Mesenchymal stem cell (in vitro differentiated cells and primary cell): ENCODE data around the gene ITGA1.

Source experiments
- DNase-seq: peaks from one replicate; pipeline ENCODE4 v3.0.0-alpha.2; 2013
- H2AFZ ChIP-seq: one replicate; pipeline ENCODE4 v1.6.1; 2013; ENCODE audit warnings: low read depth, mild to moderate bottlenecking, control low read depth, inconsistent platforms, low read length, moderate library complexity
- H2AK5ac ChIP-seq: 2 replicates; pipeline ENCODE4 v1.6.1; 2013; ENCODE audit warnings: low read length, moderate library complexity, mild to moderate bottlenecking, inconsistent platforms; ENCODE audit not compliant: severe bottlenecking
- H2BK120ac ChIP-seq: one replicate; pipeline ENCODE4 v1.6.1; 2013; ENCODE audit warnings: low read depth, mild to moderate bottlenecking, inconsistent platforms, low read length, moderate library complexity
- H2BK12ac ChIP-seq, 2 experiments: one replicate each; pipeline ENCODE4 v1.6.1; 2013; ENCODE audit warnings: inconsistent platforms in 2 of 2, low read length in 2 of 2, mild to moderate bottlenecking in 2 of 2, moderate library complexity in 2 of 2, control low read depth in 1 of 2
- H2BK15ac ChIP-seq: one replicate; pipeline ENCODE4 v1.6.1; 2013; ENCODE audit warnings: mild to moderate bottlenecking, low read depth, inconsistent platforms; ENCODE audit not compliant: poor library complexity, severe bottlenecking
- H2BK5ac ChIP-seq: 2 replicates; pipeline ENCODE4 v1.6.1; 2013; ENCODE audit warnings: low read depth, mild to moderate bottlenecking, low read length, control low read depth, inconsistent platforms; ENCODE audit not compliant: poor library complexity, severe bottlenecking
- H3K14ac ChIP-seq, 2 experiments: one replicate each; pipeline ENCODE4 v1.6.1; 2013; ENCODE audit warnings: inconsistent platforms in 2 of 2, low read length in 2 of 2, control low read depth in 1 of 2, mild to moderate bottlenecking in 1 of 2, moderate library complexity in 1 of 2
- H3K18ac ChIP-seq, 2 experiments: one replicate each; pipeline ENCODE4 v1.6.1; 2013; ENCODE audit warnings: inconsistent platforms in 2 of 2, low read length in 2 of 2, control low read depth in 1 of 2, low read depth in 1 of 2, mild to moderate bottlenecking in 1 of 2
- H3K23ac ChIP-seq, 2 experiments: one replicate each; pipeline ENCODE4 v1.6.1; 2013; ENCODE audit warnings: inconsistent platforms in 2 of 2, low read length in 2 of 2, mild to moderate bottlenecking in 2 of 2, moderate library complexity in 2 of 2, control low read depth in 1 of 2
- H3K27ac ChIP-seq: 2 replicates; pipeline ENCODE4 v1.5.1; 2013; ENCODE audit warnings: mild to moderate bottlenecking, moderate library complexity, low read length, control low read depth, inconsistent platforms; ENCODE audit not compliant: poor library complexity, severe bottlenecking
- H3K27me3 ChIP-seq, 2 experiments: 2 replicates each; pipeline versions ENCODE4 v1.6.1 to v1.7.0; 2013; ENCODE audit warnings: low read length in 2 of 2, mild to moderate bottlenecking in 2 of 2, moderate library complexity in 2 of 2, control low read depth in 1 of 2, inconsistent platforms in 1 of 2; ENCODE audit not compliant: control insufficient read depth in 1 of 2, insufficient read depth in 1 of 2
- H3K36me3 ChIP-seq, 2 experiments: 2 replicates each; pipeline versions ENCODE4 v1.6.1 to v1.7.0; 2013; ENCODE audit warnings: low read length in 2 of 2, control low read depth in 1 of 2, inconsistent platforms in 1 of 2, low read depth in 1 of 2, mild to moderate bottlenecking in 1 of 2; ENCODE audit not compliant: insufficient read depth in 2 of 2, control insufficient read depth in 1 of 2
- H3K4ac ChIP-seq, 2 experiments: one replicate each; pipeline ENCODE4 v1.6.1; 2013; ENCODE audit warnings: inconsistent platforms in 2 of 2, low read length in 2 of 2, mild to moderate bottlenecking in 2 of 2, moderate library complexity in 2 of 2, control low read depth in 1 of 2, low read depth in 1 of 2
- H3K4me1 ChIP-seq: 2 replicates; pipeline ENCODE4 v1.6.1; 2013; ENCODE audit warnings: low read depth, low read length, control low read depth; ENCODE audit not compliant: control insufficient read depth, insufficient read depth
- H3K4me2 ChIP-seq: 2 replicates; pipeline ENCODE4 v1.6.1; 2013; ENCODE audit warnings: low read length, mild to moderate bottlenecking, inconsistent platforms; ENCODE audit not compliant: poor library complexity, severe bottlenecking
- H3K4me3 ChIP-seq, 2 experiments: 2 replicates each; pipeline versions ENCODE4 v1.5.1 to v1.7.0; 2013; ENCODE audit warnings: low read length in 2 of 2, mild to moderate bottlenecking in 2 of 2, control low read depth in 1 of 2, low read depth in 1 of 2; ENCODE audit not compliant: insufficient read depth in 1 of 2
- H3K79me1 ChIP-seq: replicated peaks from 2 replicates; pipeline ENCODE4 v1.6.1; 2013; ENCODE audit warnings: mild to moderate bottlenecking, control low read depth, low read length, inconsistent platforms; ENCODE audit not compliant: poor library complexity, severe bottlenecking
- H3K9ac ChIP-seq: 2 replicates; pipeline ENCODE4 v1.7.0; 2013; ENCODE audit warnings: mild to moderate bottlenecking, low read length, moderate library complexity
- H3K9me3 ChIP-seq: 2 replicates; pipeline ENCODE4 v1.7.0; 2013; ENCODE audit warnings: mild to moderate bottlenecking, low read length; ENCODE audit not compliant: control insufficient read depth
- H4K8ac ChIP-seq: one replicate; pipeline ENCODE4 v1.6.1; 2013; ENCODE audit warnings: inconsistent platforms, mild to moderate bottlenecking, low read length, moderate library complexity
- H4K91ac ChIP-seq: one replicate; pipeline ENCODE4 v1.6.1; 2013; ENCODE audit warnings: mild to moderate bottlenecking, low read length, inconsistent platforms
- WGBS: methylation state at CpG from one replicate; pipeline ENCODE4 v1.1.7; 2013; ENCODE audit warnings: mixed read lengths; 5-methylcytosine and 5-hydroxymethylcytosine counted together

The ITGA1 gene

GRCh38 chr5:52895075-52895474 is 107.4 kb downstream of the ITGA1 start:
- Histone ChIP-seq H3K23ac (no peak overlapping the region), H3K4me1 (peaks cover 1% of the 10 kb centered on the region), H3K9me3 (no peaks in the 10 kb centered on the region), H3K79me1 (no peaks in the 10 kb centered on the region), H4K91ac (no peak overlapping the region), H2BK12ac (no peak overlapping the region), H3K4ac (no peak overlapping the region), H3K36me3 (no peaks in the 10 kb centered on the region), H2AK5ac (peak overlapping the region; percentile 66), H3K27ac (no peak overlapping the region), H3K4me3 (no peak overlapping the region), H3K27me3 (no peaks in the 10 kb centered on the region), H2BK15ac (no peak overlapping the region), H2AFZ (no peak overlapping the region), H3K14ac (no peak overlapping the region), H2BK5ac (no peak overlapping the region), H3K4me2 (no peak overlapping the region), H4K8ac (no peak overlapping the region), H2BK120ac (no peak overlapping the region), H3K18ac (no peak overlapping the region), H3K9ac (no peak overlapping the region)
- WGBS: 0% methylated on average over 1 of the region's 2 CpGs
- peak; percentile 83 for DNase-seq

DNA sequence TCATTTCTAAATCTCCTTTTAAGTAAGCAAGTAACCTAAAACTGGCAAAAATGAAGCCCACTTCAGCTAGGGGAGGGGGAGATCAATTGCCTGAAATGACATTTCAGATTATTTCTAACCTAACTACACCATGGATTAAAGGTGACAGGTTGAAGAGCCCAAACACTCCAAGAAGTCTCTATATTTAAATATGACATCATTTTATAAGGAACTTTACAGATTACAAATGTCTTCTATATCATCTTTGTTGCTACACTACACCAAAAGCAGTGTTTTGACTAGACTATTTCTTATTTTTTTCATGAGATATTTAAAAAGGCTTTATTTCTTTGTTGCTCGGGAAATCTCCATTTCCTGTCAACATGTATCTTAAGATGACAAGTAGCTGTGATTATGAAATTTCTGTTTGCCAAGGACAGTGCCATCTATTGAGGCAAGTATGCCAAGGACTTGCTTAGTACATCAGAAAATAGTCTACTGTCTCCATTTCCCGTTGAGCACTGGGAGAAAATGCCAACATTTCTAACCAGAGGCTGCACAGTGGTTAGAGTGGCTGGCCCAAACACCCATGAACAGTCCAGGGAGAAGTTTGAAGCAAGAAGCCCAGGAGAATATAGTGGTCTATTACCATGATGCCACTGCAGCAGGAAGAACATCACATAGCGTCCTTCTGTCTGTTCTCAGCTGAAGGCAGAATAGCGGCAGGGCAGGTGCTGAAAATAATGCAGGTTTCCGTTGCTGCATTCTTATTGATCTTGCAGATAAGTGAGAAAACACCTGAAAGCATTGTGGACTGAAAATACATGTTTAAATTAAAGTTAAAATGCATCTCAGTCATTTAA is 108.1 kb downstream of the ITGA1 start:
- H2BK12ac ChIP-seq: peak overlapping the region in 1 of 2 experiments; percentile 54
- no peak overlapping the region for H2AK5ac ChIP-seq
- H2AFZ ChIP-seq: no peak overlapping the region
- no peak overlapping the region for H3K27ac ChIP-seq
- 91% methylated on average over 3 of the region's 5 CpGs for WGBS
- peaks cover 1% of the 10 kb centered on the region for H3K4me1 ChIP-seq
- no peaks in the 10 kb centered on the region for H3K79me1 ChIP-seq
- no peak overlapping the region for H3K4me2 ChIP-seq
- no peak overlapping the region for H2BK15ac ChIP-seq
- DNase-seq: peak; percentile 17
- H3K14ac ChIP-seq: no peak overlapping the region
- peak overlapping the region in 1 of 2 experiments; percentile 86 for H3K4ac ChIP-seq
- no peak overlapping the region for H2BK5ac ChIP-seq
- peak overlapping the region; percentile 14 to 78 for H3K18ac ChIP-seq
- no peak overlapping the region for H4K8ac ChIP-seq
- no peaks in the 10 kb centered on the region for H3K27me3 ChIP-seq
- no peaks in the 10 kb centered on the region for H3K36me3 ChIP-seq
- no peak overlapping the region for H2BK120ac ChIP-seq
- no peak overlapping the region for H3K4me3 ChIP-seq
- H3K9ac ChIP-seq: no peak overlapping the region
- no peak overlapping the region for H4K91ac ChIP-seq
- no peak overlapping the region for H3K23ac ChIP-seq
- no peaks in the 10 kb centered on the region for H3K9me3 ChIP-seq

- no peak overlapping the region for H2AFZ ChIP-seq
- H3K4me2 ChIP-seq: no peak overlapping the region
- no peak overlapping the region for H3K4me3 ChIP-seq
- peak; percentile 21 for DNase-seq
- H4K91ac ChIP-seq: no peak overlapping the region
- no peak overlapping the region for H2BK5ac ChIP-seq
- 50% methylated on average over 2 of the region's 2 CpGs for WGBS
- peak overlapping the region in 1 of 2 experiments; percentile 49 for H3K18ac ChIP-seq
- H2BK12ac ChIP-seq: peak overlapping the region in 1 of 2 experiments; percentile 82
- H2BK15ac ChIP-seq: no peak overlapping the region
- H3K27me3 ChIP-seq: no peaks in the 10 kb centered on the region
- H3K14ac ChIP-seq: no peak overlapping the region
- H4K8ac ChIP-seq: no peak overlapping the region
- peaks cover 1% of the 10 kb centered on the region for H3K4me1 ChIP-seq
- H3K79me1 ChIP-seq: no peaks in the 10 kb centered on the region
- H3K23ac ChIP-seq: no peak overlapping the region
- no peak overlapping the region for H2BK120ac ChIP-seq
- no peak overlapping the region for H3K9ac ChIP-seq
- H3K9me3 ChIP-seq: no peaks in the 10 kb centered on the region
- no peaks in the 10 kb centered on the region for H3K36me3 ChIP-seq
- H2AK5ac ChIP-seq: no peak overlapping the region
- no peak overlapping the region for H3K4ac ChIP-seq
- H3K27ac ChIP-seq: no peak overlapping the region
These were observed 109.0 kb downstream of the ITGA1 start for GRCh38 chr5:52896534-52897237.

GRCh38 chr5:52897238-52897614 is 109.5 kb downstream of the ITGA1 start:
- H2BK15ac ChIP-seq: no peak overlapping the region
- peaks cover 1% of the 10 kb centered on the region for H3K4me1 ChIP-seq
- no peak overlapping the region for H3K4me2 ChIP-seq
- H2BK12ac ChIP-seq: no peak overlapping the region
- no peaks in the 10 kb centered on the region for H3K36me3 ChIP-seq
- no peak overlapping the region for H2BK5ac ChIP-seq
- H2AFZ ChIP-seq: no peak overlapping the region
- H4K91ac ChIP-seq: no peak overlapping the region
- H2AK5ac ChIP-seq: no peak overlapping the region
- H3K18ac ChIP-seq: peak overlapping the region in 1 of 2 experiments; percentile 49
- peaks cover 3% of the 10 kb centered on the region for H3K9me3 ChIP-seq
- no peak overlapping the region for H3K14ac ChIP-seq
- no peak for DNase-seq
- H4K8ac ChIP-seq: no peak overlapping the region
- H3K27me3 ChIP-seq: no peaks in the 10 kb centered on the region
- no peak overlapping the region for H3K9ac ChIP-seq
- peak overlapping the region in 1 of 2 experiments; percentile 49 for H3K4ac ChIP-seq
- no peak overlapping the region for H2BK120ac ChIP-seq
- H3K27ac ChIP-seq: no peak overlapping the region
- no peaks in the 10 kb centered on the region for H3K79me1 ChIP-seq
- no peak overlapping the region for H3K4me3 ChIP-seq
- H3K23ac ChIP-seq: no peak overlapping the region
